Astrocyte of the cerebellum (primary cell): ENCODE measurements around the gene GRK5.
"Not testable (repeated sequence)": the region's sequence is repeated elsewhere in the genome, so short reads cannot be mapped to it uniquely, and the experiment has no call there.

Experiments
- DNase-seq: peaks from one replicate; pipeline ENCODE4 v3.0.0-alpha.2; 2011; ENCODE audit warnings: low read depth
- H3K4me3 ChIP-seq: 2 replicates; pipeline ENCODE4 v1.5.1; 2011; ENCODE audit warnings: mild to moderate bottlenecking, low read depth, low read length, moderate library complexity
- CTCF ChIP-seq: IDR thresholded peaks from 2 replicates; pipeline ENCODE4 v1.5.1; 2012; ENCODE audit warnings: low read length, low read depth, moderate library complexity, mild to moderate bottlenecking; ENCODE audit errors: missing control alignments
- in situ Hi-C: cut with HindIII; loops from 2 replicates; pipeline ENCODE4 v1.10.0; 2017; ENCODE audit warnings: low sequenced_read_pairs

GRK5 gene

DNA sequence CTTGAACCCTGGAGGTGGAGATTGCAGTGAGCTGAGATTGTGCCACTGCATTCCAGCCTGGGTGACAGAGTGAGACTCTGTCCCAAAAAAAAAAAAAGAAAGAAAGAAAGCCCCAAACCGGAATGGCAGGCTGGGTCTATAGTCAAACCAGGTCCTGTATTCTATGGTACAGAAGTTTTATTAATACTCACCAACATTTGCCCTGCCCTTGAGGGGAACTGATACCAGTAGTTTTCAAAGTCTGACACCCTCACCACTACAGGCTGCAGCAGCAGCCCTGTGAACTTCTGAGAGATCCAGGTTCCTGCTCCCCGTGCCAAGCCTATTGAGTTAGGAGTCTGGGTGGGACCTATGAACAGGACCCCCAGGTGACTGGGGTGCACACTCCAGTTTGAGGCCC lies 254.6 kb downstream of the GRK5 start:
- no peak for TF ChIP-seq CTCF
- DNase-seq, result no peak
- in situ Hi-C loops, result no loop called here
- H3K4me3 ChIP-seq, result no peak overlapping the region

DNA sequence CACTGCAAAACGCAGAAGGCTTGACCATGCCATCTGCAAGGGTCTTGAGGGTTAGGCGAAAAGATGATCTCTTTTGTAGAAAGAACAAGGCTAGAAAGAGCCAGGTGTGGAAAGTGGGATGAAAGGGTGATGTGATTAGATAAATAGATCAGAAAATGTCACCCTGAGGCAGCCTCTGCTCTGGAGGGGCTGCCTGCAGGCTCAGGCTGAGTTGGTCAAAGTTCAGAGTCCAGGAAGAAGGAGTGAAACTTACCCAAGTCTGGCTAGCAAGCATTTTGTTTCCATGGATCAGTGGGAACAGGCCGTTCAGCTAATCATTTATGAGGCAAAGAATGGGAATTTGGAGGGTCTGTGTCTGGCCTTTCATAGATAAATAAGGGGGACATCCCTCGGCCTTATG lies 255.4 kb downstream of the GRK5 start:
- no peak for DNase-seq
- no peak for TF ChIP-seq CTCF
- no peak overlapping the region for H3K4me3 ChIP-seq
- in situ Hi-C loops, result no loop called here

- DNase-seq, in situ Hi-C loops, H3K4me3 ChIP-seq: not testable (repeated sequence)
These were observed 255.8 kb downstream of the GRK5 start for GRCh38 chr10:119463195-119463594.

- in situ Hi-C loops, result no loop called here
- no peak overlapping the region for H3K4me3 ChIP-seq
- DNase-seq, result no peak
- no peak for TF ChIP-seq CTCF
These were observed 257.7 kb downstream of the GRK5 start for GRCh38 chr10:119465085-119465484.

- H3K4me3 ChIP-seq, result no peak overlapping the region
- no peak for DNase-seq
- TF ChIP-seq CTCF, result no peak
- in situ Hi-C loops, result no loop called here
These were observed 258.7 kb downstream of the GRK5 start for GRCh38 chr10:119466076-119466475.

DNA sequence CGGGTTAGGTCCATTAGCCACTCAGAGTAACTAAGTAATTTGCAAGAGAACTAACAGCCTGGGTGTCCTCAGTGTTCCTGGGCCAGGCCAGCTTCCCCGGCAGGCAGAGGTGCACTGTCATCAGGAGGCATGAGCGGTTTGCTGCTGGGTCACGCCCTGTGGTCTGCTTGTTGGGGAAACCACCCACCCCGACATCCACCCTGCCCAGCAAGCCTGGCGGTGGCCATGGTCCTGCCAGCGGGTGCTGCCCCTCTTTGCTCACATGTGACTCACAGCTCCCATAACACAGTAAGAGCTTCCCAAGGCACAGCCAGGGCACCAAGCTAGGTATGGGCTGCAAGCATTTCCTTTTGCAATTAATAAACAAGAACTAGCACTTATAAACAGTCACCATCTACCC lies 259.3 kb downstream of the GRK5 start:
- no peak for DNase-seq
- no peak for TF ChIP-seq CTCF

DNA sequence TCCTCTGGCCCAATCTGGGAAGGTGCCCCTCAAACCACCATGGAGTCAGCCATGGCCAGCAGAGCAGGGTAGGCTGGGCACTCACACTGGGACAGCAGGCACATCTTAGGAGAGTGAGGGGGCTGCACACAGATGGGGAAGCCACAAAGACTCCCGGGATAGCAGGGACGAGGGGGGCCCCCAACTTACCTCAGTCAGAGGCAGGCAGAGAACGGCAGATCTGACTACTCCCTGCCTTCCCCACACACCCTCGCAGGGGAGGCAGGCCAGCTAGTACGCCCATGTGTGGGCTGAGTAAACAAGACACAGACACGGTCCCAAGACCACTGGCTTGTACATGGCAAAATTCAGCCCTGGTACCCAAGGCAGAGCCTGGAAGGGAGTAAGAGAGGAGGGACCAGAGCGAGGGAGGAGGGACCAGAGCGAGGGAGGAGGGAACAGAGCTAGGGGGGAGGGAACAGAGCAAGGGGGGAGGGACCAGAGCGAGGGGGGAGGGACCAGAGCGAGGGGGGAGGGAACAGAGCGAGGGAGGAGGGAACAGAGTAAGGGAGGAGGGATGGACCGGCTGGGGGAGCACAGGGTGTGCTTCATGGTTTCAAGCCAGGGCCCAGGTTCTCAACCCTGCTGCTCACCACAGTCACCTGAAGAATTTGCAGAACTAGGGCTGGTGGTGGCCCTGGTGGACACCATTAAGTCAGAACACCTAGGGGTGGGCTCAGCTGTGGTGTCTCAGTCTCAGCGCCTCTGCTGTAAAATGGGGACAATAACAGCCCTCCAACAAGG lies 261.4 kb downstream of the GRK5 start:
- H3K4me3 ChIP-seq, result no peak overlapping the region
- no peak for TF ChIP-seq CTCF
- in situ Hi-C loops, result no loop called here
- DNase-seq, result no peak

More for the DNA sequence above, 259.3 kb downstream of the GRK5 start:
- in situ Hi-C loops, result no loop called here
- H3K4me3 ChIP-seq, result no peak overlapping the region
